Smooth muscle cell (in vitro differentiated cells): ENCODE measurements around the gene ROBO2. TPM values are rescaled to one million over a fixed set of nuclear protein-coding genes. Genes with fewer than 3 reads are reported as not detected.

Experiments used
- DNase-seq: peaks from one replicate; lab custom pipeline; 2025; ENCODE audit not compliant: unreplicated experiment; lab: John Stamatoyannopoulos, UW
- H2AFZ ChIP-seq: fragments of 200-600 bp; sonication (generic); 2 replicates; pipeline ENCODE4 v1.6.0; 2016; ENCODE audit warnings: antibody characterized with exemption, low read depth, mild to moderate bottlenecking
- H3F3A ChIP-seq: fragments of 200-600 bp; sonication (generic); 2 replicates; pipeline ENCODE4 v1.6.0; 2017; ENCODE audit warnings: antibody characterized with exemption, low read depth
- H3K27ac ChIP-seq: fragments of 200-600 bp; sonication (generic); 2 replicates; pipeline ENCODE4 v1.5.1; 2016; ENCODE audit warnings: low read depth, mild to moderate bottlenecking
- H3K27me3 ChIP-seq: fragments of 200-600 bp; sonication (generic); 2 replicates; pipeline ENCODE4 v1.6.1; 2016; ENCODE audit warnings: low read depth, mild to moderate bottlenecking
- H3K36me3 ChIP-seq: fragments of 200-600 bp; sonication (generic); 2 replicates; pipeline ENCODE4 v1.5.1; 2016; ENCODE audit warnings: low read depth
- H3K4me1 ChIP-seq: fragments of 200-600 bp; sonication (generic); 2 replicates; pipeline ENCODE4 v1.5.1; 2016; ENCODE audit warnings: low read depth
- H3K4me2 ChIP-seq: fragments of 200-600 bp; sonication (generic); 2 replicates; pipeline ENCODE4 v1.6.0; 2016; ENCODE audit warnings: mild to moderate bottlenecking
- H3K4me3 ChIP-seq: fragments of 200-600 bp; sonication (generic); 2 replicates; pipeline ENCODE4 v1.5.1; 2016; ENCODE audit warnings: mild to moderate bottlenecking
- H3K79me2 ChIP-seq: fragments of 200-600 bp; sonication (generic); 2 replicates; pipeline ENCODE4 v1.6.0; 2016; ENCODE audit warnings: low read depth, mild to moderate bottlenecking
- H3K9ac ChIP-seq: fragments of 200-600 bp; sonication (generic); 2 replicates; pipeline ENCODE4 v1.6.0; 2016; ENCODE audit warnings: low read depth
- H3K9me3 ChIP-seq: fragments of 200-600 bp; sonication (generic); replicated peaks from 2 replicates; pipeline ENCODE4 v1.5.1; 2016; ENCODE audit warnings: low read depth
- H4K20me1 ChIP-seq: fragments of 200-600 bp; sonication (generic); 2 replicates; pipeline ENCODE4 v1.6.0; 2016; ENCODE audit warnings: low read depth
- WGBS: methylation state at CpG from one replicate; pipeline ENCODE4 v1.1.7; 2016; ENCODE audit warnings: low lambda C conversion rate; 5-methylcytosine and 5-hydroxymethylcytosine counted together
- polyA plus RNA-seq: library from polyadenylated mRNA; unstranded; fragments of >200 nt; fragmentation: Nextera tagmentation; extraction: Ambion mirVana; gene quantifications from 2 replicates; pipeline ENCODE4 v1.2.1, GENCODE V29; 2016
- total RNA-seq: library from RNA; depleted of rRNA; stranded (reverse); fragments of >200 nt; gene quantifications from 2 replicates; pipeline ENCODE4 v1.2.3, GENCODE V29; 2014
- TF ChIP-seq, protein P1 (sequence below): fragments of 200-600 bp; sonication (generic); IDR thresholded peaks from 2 replicates; pipeline ENCODE4 v1.5.1; 2017; ENCODE audit warnings: borderline replicate concordance, mild to moderate bottlenecking, antibody characterized with exemption; ENCODE audit not compliant: insufficient read depth, poor library complexity, severe bottlenecking

Gene ROBO2
- total and polyA plus RNA-seq, 2 experiments from 2014 or later: 23.9 to 54.4 TPM

DNA sequence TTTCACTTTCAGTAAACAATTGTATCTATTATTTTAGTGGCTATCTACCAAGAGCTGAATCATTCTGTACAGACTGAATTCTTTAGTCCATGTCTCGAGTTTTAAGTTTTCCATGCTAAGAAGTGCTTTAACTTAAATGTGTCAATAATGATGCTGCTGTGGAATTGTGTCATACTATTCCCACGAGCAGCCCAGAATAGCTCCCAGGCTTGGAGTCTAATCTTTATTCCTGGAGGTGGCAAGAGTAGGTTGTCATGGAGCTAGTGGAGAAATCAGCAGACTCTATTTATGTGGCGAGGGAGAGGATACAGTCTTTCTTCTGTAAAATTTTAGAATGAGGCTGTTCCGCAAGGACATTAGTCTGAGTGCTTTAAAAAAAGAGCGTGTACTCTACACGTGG is 207.2 kb downstream of the ROBO2 start:
- no peaks in the 10 kb centered on the region for H3K36me3 ChIP-seq
- H4K20me1 ChIP-seq: no peaks in the 10 kb centered on the region
- no peak overlapping the region for H3K4me3 ChIP-seq
- peaks cover 9% of the 10 kb centered on the region for H3K4me1 ChIP-seq
- no peaks in the 10 kb centered on the region for H3K9me3 ChIP-seq
- peak overlapping the region; percentile 67 for H3K9ac ChIP-seq
- WGBS: 17% methylated on average over 6 of the region's 6 CpGs
- H3K79me2 ChIP-seq: no peaks in the 10 kb centered on the region
- peak overlapping the region; percentile 61 for H3K4me2 ChIP-seq
- no peaks in the 10 kb centered on the region for H3K27me3 ChIP-seq
- TF ChIP-seq, protein P1, sequence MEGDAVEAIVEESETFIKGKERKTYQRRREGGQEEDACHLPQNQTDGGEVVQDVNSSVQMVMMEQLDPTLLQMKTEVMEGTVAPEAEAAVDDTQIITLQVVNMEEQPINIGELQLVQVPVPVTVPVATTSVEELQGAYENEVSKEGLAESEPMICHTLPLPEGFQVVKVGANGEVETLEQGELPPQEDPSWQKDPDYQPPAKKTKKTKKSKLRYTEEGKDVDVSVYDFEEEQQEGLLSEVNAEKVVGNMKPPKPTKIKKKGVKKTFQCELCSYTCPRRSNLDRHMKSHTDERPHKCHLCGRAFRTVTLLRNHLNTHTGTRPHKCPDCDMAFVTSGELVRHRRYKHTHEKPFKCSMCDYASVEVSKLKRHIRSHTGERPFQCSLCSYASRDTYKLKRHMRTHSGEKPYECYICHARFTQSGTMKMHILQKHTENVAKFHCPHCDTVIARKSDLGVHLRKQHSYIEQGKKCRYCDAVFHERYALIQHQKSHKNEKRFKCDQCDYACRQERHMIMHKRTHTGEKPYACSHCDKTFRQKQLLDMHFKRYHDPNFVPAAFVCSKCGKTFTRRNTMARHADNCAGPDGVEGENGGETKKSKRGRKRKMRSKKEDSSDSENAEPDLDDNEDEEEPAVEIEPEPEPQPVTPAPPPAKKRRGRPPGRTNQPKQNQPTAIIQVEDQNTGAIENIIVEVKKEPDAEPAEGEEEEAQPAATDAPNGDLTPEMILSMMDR: no peak
- no peak for DNase-seq
- peaks cover 2% of the 10 kb centered on the region for H3F3A ChIP-seq
- no peak overlapping the region for H2AFZ ChIP-seq
- peak overlapping the region; percentile 91 for H3K27ac ChIP-seq

DNA sequence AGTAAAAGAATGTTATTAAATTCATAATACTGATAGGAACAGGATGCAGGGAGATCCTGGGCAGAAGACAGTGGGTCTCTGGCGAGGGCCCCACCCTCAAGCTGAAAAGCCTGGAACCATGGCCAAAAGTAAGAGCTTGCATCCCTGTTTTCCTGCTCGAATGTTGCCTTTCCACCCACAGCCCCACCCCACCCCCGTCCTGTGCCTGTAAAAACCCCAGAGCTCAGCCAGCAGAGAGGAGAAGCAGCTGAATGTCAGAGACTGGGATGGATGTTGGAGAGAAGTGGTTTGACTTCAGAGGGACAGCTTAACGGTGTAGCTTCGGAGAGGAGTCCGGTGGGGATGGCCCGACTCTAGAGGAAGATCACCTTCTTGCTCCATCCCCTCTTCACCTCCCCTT is 207.9 kb downstream of the ROBO2 start:
- no peak for DNase-seq
- no peak overlapping the region for H2AFZ ChIP-seq
- no peaks in the 10 kb centered on the region for H4K20me1 ChIP-seq
- H3K9ac ChIP-seq: peak overlapping the region; percentile 67
- no peak overlapping the region for H3K4me3 ChIP-seq
- 54% methylated on average over 7 of the region's 7 CpGs for WGBS
- peak overlapping the region; percentile 61 for H3K4me2 ChIP-seq
- H3K9me3 ChIP-seq: no peaks in the 10 kb centered on the region
- H3K4me1 ChIP-seq: peaks cover 9% of the 10 kb centered on the region
- no peaks in the 10 kb centered on the region for H3K27me3 ChIP-seq
- no peaks in the 10 kb centered on the region for H3K36me3 ChIP-seq
- H3K79me2 ChIP-seq: no peaks in the 10 kb centered on the region
- peak overlapping the region; percentile 91 for H3K27ac ChIP-seq
- TF ChIP-seq, protein P1: no peak
- H3F3A ChIP-seq: peaks cover 2% of the 10 kb centered on the region

DNA sequence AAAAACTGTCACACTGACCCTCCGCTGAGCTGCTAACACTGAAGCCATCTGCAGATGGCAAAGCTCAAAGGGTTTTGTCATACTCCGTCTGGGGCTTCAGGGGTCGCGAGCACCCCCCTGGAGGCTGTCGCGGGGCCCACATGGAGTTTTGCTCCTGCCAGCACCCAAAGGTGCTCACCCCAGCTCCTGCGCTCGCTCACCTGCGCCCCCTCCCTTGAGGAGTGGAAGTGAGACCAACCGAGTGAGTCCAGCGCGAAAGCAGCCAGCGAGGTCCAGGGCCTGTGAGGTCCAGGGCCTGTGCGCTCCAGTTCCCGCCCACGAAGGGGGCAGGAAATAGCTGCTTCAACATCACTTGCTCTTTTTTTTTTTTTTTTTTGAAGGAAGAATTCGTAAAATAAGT is 208.5 kb downstream of the ROBO2 start:
- Histone ChIP-seq H3K27ac (peak overlapping the region; percentile 91), H3K4me2 (no peak overlapping the region), H3K27me3 (no peaks in the 10 kb centered on the region), H3K9ac (no peak overlapping the region), H3K79me2 (no peaks in the 10 kb centered on the region), H3K9me3 (no peaks in the 10 kb centered on the region), H2AFZ (no peak overlapping the region), H3K4me3 (no peak overlapping the region), H3K4me1 (peaks cover 9% of the 10 kb centered on the region), H3K36me3 (no peaks in the 10 kb centered on the region), H3F3A (peaks cover 2% of the 10 kb centered on the region), H4K20me1 (no peaks in the 10 kb centered on the region)
- 88% methylated on average over 17 of the region's 17 CpGs for WGBS
- DNase-seq: no peak
- TF ChIP-seq, protein P1: no peak

DNA sequence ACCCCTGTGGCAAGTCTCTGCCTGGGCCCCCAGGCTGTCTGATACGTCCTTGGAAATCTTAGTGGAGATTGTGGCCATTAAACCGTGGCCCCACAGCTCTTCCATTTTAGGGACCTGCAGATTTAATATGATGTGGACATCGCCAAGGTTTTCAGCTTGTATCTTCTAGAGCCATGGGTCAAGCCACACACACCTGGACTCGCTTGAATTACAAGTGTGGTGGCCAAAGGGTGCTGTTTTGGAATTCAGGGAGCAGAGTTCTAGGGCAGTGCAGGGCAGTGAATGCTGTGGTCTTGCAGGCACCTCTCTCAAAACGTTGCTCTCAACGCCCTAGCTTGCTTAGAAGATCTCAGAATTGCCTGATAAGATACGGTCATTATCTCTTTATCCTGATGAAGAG is 211.2 kb downstream of the ROBO2 start:
- Histone ChIP-seq H3K9ac (no peak overlapping the region), H3K27me3 (no peaks in the 10 kb centered on the region), H3K79me2 (no peaks in the 10 kb centered on the region), H3F3A (peaks cover 2% of the 10 kb centered on the region), H3K4me2 (no peak overlapping the region), H3K9me3 (no peaks in the 10 kb centered on the region), H2AFZ (no peak overlapping the region), H3K27ac (no peak overlapping the region), H3K4me1 (peaks cover 2% of the 10 kb centered on the region), H3K36me3 (no peaks in the 10 kb centered on the region), H3K4me3 (no peak overlapping the region), H4K20me1 (no peaks in the 10 kb centered on the region)
- TF ChIP-seq, protein P1: no peak
- DNase-seq: no peak
- 73% methylated on average over 7 of the region's 7 CpGs for WGBS
